Skeletal muscle tissue (tissue), 4 donors: ENCODE data around the gene HRH1. TPM values are rescaled to one million over a fixed set of nuclear protein-coding genes. Genes with fewer than 3 reads are reported as not detected.

Experiments used
- H3K27ac ChIP-seq: one replicate; pipeline ENCODE4 v1.7.0; 2013; ENCODE audit warnings: mild to moderate bottlenecking, low read depth, low read length, inconsistent platforms
- H3K27me3 ChIP-seq, 3 donors: one replicate each; pipeline ENCODE4 v1.7.0; 2013; ENCODE audit warnings: low read length in 3 of 3; ENCODE audit not compliant: control insufficient read depth in 3 of 3, insufficient read depth in 3 of 3
- H3K36me3 ChIP-seq, 3 donors: one replicate each; pipeline ENCODE4 v1.7.0; 2013; ENCODE audit warnings: low read length in 3 of 3; ENCODE audit not compliant: control insufficient read depth in 3 of 3, insufficient read depth in 3 of 3
- H3K4me1 ChIP-seq, 3 donors: one replicate each; pipeline ENCODE4 v1.7.0; 2013; ENCODE audit warnings: low read length in 3 of 3, mild to moderate bottlenecking in 3 of 3; ENCODE audit not compliant: control insufficient read depth in 3 of 3, insufficient read depth in 3 of 3
- H3K4me3 ChIP-seq, 3 donors: one replicate each; pipeline ENCODE4 v1.7.0; 2013; ENCODE audit warnings: low read length in 3 of 3
- H3K9ac ChIP-seq, 3 donors: one replicate each; pipeline ENCODE4 v1.7.0; 2013; ENCODE audit warnings: low read length in 3 of 3, mild to moderate bottlenecking in 3 of 3, moderate library complexity in 2 of 3, low read depth in 1 of 3
- H3K9me3 ChIP-seq, 3 donors: one replicate each; pipeline ENCODE4 v1.7.0; 2013; ENCODE audit warnings: low read length in 3 of 3; ENCODE audit not compliant: control insufficient read depth in 3 of 3
- total RNA-seq: library from RNA; depleted of rRNA; stranded (reverse); fragments of >200 nt; gene quantifications from one replicate; pipeline ENCODE4 v1.2.3, GENCODE V29; 2014
- donor health status: Osteomylitis.

HRH1 gene
- total RNA-seq, 1 donor from 2014 or later, result 5.2 TPM

- peak overlapping the region; percentile 14 to 69 (median 60) for H3K9ac ChIP-seq
- no peaks in the 10 kb centered on the region for H3K9me3 ChIP-seq
- peaks cover 18 to 25% (median 18%) of the 10 kb centered on the region in 3 donors for H3K4me1 ChIP-seq
- H3K27ac ChIP-seq, result peak overlapping the region; percentile 76
- no peaks in the 10 kb centered on the region for H3K36me3 ChIP-seq
- no peaks in the 10 kb centered on the region for H3K27me3 ChIP-seq
- H3K4me3 ChIP-seq, result peak overlapping the region; percentile 18 to 56 (median 29)
These were observed 31.4 kb downstream of the HRH1 start for GRCh38 chr3:11185564-11186317.

DNA sequence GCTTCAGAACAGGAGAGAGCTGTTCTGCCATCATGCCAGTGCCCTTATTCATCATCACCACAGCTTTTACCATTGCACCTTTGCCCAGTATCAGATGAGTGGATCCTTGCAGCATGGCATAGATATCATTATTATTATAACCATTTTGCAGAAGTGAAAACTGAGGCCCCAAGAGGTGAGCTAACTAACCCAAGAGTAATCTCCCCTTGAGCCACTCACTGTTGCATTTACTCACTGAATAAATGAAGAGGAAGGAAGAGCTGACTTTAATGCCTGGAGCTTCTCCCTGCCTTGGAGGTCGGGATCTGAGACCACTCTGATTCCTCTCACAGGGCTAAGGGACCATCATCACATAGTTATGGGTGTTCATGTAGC lies 32.0 kb downstream of the HRH1 start:
- H3K9me3 ChIP-seq, result no peaks in the 10 kb centered on the region
- H3K4me3 ChIP-seq, result peak overlapping the region in 1 of 3 donors; percentile 10
- H3K9ac ChIP-seq, result peak overlapping the region in 1 of 3 donors; percentile 14
- no peaks in the 10 kb centered on the region for H3K27me3 ChIP-seq
- H3K4me1 ChIP-seq, result peaks cover 18 to 25% (median 18%) of the 10 kb centered on the region in 3 donors
- peak overlapping the region; percentile 76 for H3K27ac ChIP-seq
- H3K36me3 ChIP-seq, result no peaks in the 10 kb centered on the region

- Histone ChIP-seq H3K4me3 (no peak overlapping the region), H3K9me3 (no peaks in the 10 kb centered on the region), H3K36me3 (no peaks in the 10 kb centered on the region), H3K9ac (no peak overlapping the region), H3K27me3 (no peaks in the 10 kb centered on the region), H3K27ac (peak overlapping the region; percentile 76), H3K4me1 (peaks cover 18 to 25% (median 18%) of the 10 kb centered on the region in 3 donors)
These were observed 32.5 kb downstream of the HRH1 start for GRCh38 chr3:11186771-11187191.

DNA sequence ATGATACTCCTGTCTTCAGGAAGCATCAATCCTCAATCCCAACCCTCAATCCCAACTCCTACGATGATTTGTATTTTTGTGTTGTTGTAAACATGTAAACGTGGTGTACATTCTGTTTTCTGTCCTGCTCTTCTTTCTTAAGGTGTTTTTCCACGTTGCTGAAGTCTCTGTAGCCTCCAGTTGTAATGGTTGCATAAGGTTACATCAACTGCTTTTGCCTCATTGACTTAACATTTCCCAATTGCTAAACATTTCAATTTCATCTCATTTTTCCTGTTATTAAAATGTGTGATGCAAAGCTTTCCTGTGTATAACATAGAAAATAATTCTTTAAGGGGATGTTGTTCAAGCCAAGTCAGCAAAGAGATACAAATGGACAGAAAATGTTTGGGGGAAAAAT lies 33.4 kb downstream of the HRH1 start:
- Histone ChIP-seq H3K27me3 (no peaks in the 10 kb centered on the region), H3K9ac (no peak overlapping the region), H3K27ac (no peak overlapping the region), H3K4me1 (peaks cover 18 to 25% (median 18%) of the 10 kb centered on the region in 3 donors), H3K36me3 (no peaks in the 10 kb centered on the region), H3K9me3 (no peaks in the 10 kb centered on the region), H3K4me3 (no peak overlapping the region)

DNA sequence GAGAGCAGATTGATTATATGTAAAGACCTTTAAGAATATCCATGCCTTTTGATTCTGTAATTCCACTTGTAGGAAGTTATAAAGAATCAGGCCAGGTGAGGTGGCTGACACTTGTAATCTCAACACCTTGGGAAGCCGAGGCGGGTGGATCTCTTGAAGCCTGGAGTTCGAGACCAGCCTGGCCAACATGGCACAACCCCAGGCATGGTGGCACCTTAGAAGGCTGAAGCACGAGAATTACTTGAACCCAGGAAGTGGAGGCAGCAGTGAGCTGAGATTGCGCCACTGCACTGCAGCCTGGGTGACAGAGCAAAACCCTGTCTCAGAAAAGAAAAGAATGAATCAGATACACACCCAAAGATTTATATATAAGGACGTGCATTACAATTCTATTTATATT lies 33.9 kb downstream of the HRH1 start:
- Histone ChIP-seq H3K4me3 (no peak overlapping the region), H3K9ac (no peak overlapping the region), H3K27me3 (no peaks in the 10 kb centered on the region), H3K36me3 (no peaks in the 10 kb centered on the region), H3K27ac (no peak overlapping the region), H3K4me1 (peaks cover 18 to 25% (median 18%) of the 10 kb centered on the region in 3 donors), H3K9me3 (no peaks in the 10 kb centered on the region)

- Histone ChIP-seq H3K36me3 (no peaks in the 10 kb centered on the region), H3K9me3 (no peaks in the 10 kb centered on the region), H3K27ac (peak overlapping the region; percentile 30), H3K4me1 (peaks cover 12 to 33% (median 14%) of the 10 kb centered on the region in 3 donors), H3K4me3 (peak overlapping the region in 2 of 3 donors; percentile 2 to 23), H3K9ac (no peak overlapping the region), H3K27me3 (peaks cover 0 to 4% (median 0%) of the 10 kb centered on the region in 3 donors)
These were observed 40.9 kb downstream of the HRH1 start for GRCh38 chr3:11195201-11195600.

GRCh38 chr3:11195721-11196332 lies 41.5 kb downstream of the HRH1 start:
- Histone ChIP-seq H3K9ac (peak overlapping the region in 1 of 3 donors; percentile 11), H3K27ac (peak overlapping the region; percentile 30), H3K9me3 (no peaks in the 10 kb centered on the region), H3K4me3 (peak overlapping the region in 1 of 3 donors; percentile 2), H3K27me3 (peaks cover 0 to 4% (median 0%) of the 10 kb centered on the region in 3 donors), H3K4me1 (peaks cover 13 to 34% (median 15%) of the 10 kb centered on the region in 3 donors), H3K36me3 (no peaks in the 10 kb centered on the region)

DNA sequence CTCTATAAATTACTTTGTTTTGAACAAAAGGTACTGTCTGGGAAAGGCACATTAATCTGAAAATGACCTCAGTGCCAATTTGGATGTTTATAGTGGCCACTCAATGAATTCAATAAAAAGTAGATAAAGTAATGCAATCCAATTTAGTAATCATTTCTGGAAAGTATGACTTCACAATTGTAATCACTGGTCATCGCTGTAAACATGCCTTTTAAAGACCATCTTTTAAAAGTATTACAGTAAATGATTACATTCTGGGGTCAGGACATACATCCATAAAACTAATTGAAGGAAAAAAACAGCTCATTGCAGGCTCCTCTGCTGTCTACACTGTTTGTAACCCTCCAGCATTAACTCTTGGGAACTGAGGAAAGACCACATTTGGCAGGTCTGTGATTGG lies 43.2 kb downstream of the HRH1 start:
- no peak overlapping the region for H3K9ac ChIP-seq
- peaks cover 21 to 40% (median 21%) of the 10 kb centered on the region in 3 donors for H3K4me1 ChIP-seq
- H3K27ac ChIP-seq, result no peak overlapping the region
- H3K27me3 ChIP-seq, result peaks cover 0 to 4% (median 0%) of the 10 kb centered on the region in 3 donors
- H3K4me3 ChIP-seq, result no peak overlapping the region
- no peaks in the 10 kb centered on the region for H3K36me3 ChIP-seq
- no peaks in the 10 kb centered on the region for H3K9me3 ChIP-seq

- H3K36me3 ChIP-seq, result no peaks in the 10 kb centered on the region
- no peaks in the 10 kb centered on the region for H3K9me3 ChIP-seq
- H3K4me3 ChIP-seq, result no peak overlapping the region
- H3K27me3 ChIP-seq, result peaks cover 0 to 4% (median 0%) of the 10 kb centered on the region in 3 donors
- H3K9ac ChIP-seq, result no peak overlapping the region
- no peak overlapping the region for H3K27ac ChIP-seq
- peaks cover 21 to 40% (median 21%) of the 10 kb centered on the region in 3 donors for H3K4me1 ChIP-seq
These were observed 43.8 kb downstream of the HRH1 start for GRCh38 chr3:11198070-11198469.

- H3K27me3 ChIP-seq, result peaks cover 0 to 4% (median 0%) of the 10 kb centered on the region in 3 donors
- no peaks in the 10 kb centered on the region for H3K9me3 ChIP-seq
- H3K9ac ChIP-seq, result no peak overlapping the region
- H3K27ac ChIP-seq, result no peak overlapping the region
- H3K4me3 ChIP-seq, result no peak overlapping the region
- no peaks in the 10 kb centered on the region for H3K36me3 ChIP-seq
- peaks cover 21 to 40% (median 21%) of the 10 kb centered on the region in 3 donors for H3K4me1 ChIP-seq
These were observed 44.2 kb downstream of the HRH1 start for GRCh38 chr3:11198495-11198894.
